GM21786 (cell line): ENCODE measurements around the gene MED15.
"Not testable (repeated sequence)": the region's sequence is repeated elsewhere in the genome, so short reads cannot be mapped to it uniquely, and the experiment has no call there.

Experiments
- ATAC-seq: cut with Tn5 transposase; IDR thresholded peaks from one replicate; pipeline ENCODE4 v1.9.1; 2021; ENCODE audit not compliant: unreplicated experiment

The MED15 gene

GRCh38 chr22:20619045-20619892 lies 111.9 kb downstream of the MED15 start:
- no peak for ATAC-seq

- not testable (repeated sequence) for ATAC-seq
Observed at GRCh38 chr22:20619893-20620194, 112.4 kb downstream of the MED15 start.

- ATAC-seq: no peak
Observed at GRCh38 chr22:20621162-20621561, 113.8 kb downstream of the MED15 start.

GRCh38 chr22:20622650-20623339 lies 115.4 kb downstream of the MED15 start:
- ATAC-seq: no peak

GRCh38 chr22:20624161-20624616 lies 116.8 kb downstream of the MED15 start:
- peak; percentile 77 for ATAC-seq

GRCh38 chr22:20625270-20625669 lies 117.9 kb downstream of the MED15 start:
- ATAC-seq: no peak

- no peak for ATAC-seq
Observed at GRCh38 chr22:20626811-20627210, 119.4 kb downstream of the MED15 start.

GRCh38 chr22:20627432-20627831 lies 120.0 kb downstream of the MED15 start:
- no peak for ATAC-seq

GRCh38 chr22:20628081-20628939 lies 120.9 kb downstream of the MED15 start:
- no peak for ATAC-seq

- no peak for ATAC-seq
Observed at GRCh38 chr22:20629401-20629800, 122.0 kb downstream of the MED15 start.

GRCh38 chr22:20630873-20631617 lies 123.6 kb downstream of the MED15 start:
- ATAC-seq: no peak

GRCh38 chr22:20632082-20632481 lies 124.7 kb downstream of the MED15 start:
- ATAC-seq: no peak

- ATAC-seq: no peak
Observed at GRCh38 chr22:20632518-20632917, 125.1 kb downstream of the MED15 start.

GRCh38 chr22:20634560-20635226 lies 127.3 kb downstream of the MED15 start:
- no peak for ATAC-seq

- ATAC-seq: no peak
Observed at GRCh38 chr22:20635227-20635591, 127.8 kb downstream of the MED15 start.

- ATAC-seq: no peak
Observed at GRCh38 chr22:20636075-20636812, 128.8 kb downstream of the MED15 start.

GRCh38 chr22:20636945-20637344 lies 129.5 kb downstream of the MED15 start:
- no peak for ATAC-seq
